ENCODE data around the gene LPP. TPM values are rescaled to one million over a fixed set of nuclear protein-coding genes. Genes with fewer than 3 reads are reported as not detected.

LPP gene
- total and polyA plus RNA-seq, 9 of the 15 experiments (the other 6 are each of a cell fraction or from before 2014, with no cell fraction given): 0.07 to 0.18 TPM; not detected in 7

GRCh38 chr3:188170461-188171459, 16.8 kb downstream of the LPP start:
- Histone ChIP-seq H3K27ac (ENCODE audit: extremely low read depth, low read depth, low read length) (no peak overlapping the region), H3K36me3 (ENCODE audit: control insufficient read depth, insufficient read depth, low read length) (no peaks in the 10 kb centered on the region), H3K9me1 (ENCODE audit: control insufficient read depth, insufficient read depth, low read length) (no peaks in the 10 kb centered on the region), H3K4me1 (replicated peaks in 1 of 2; ENCODE audit: control insufficient read depth in 2 of 2, insufficient read depth in 2 of 2, low read length in 2 of 2) (no peaks in the 10 kb centered on the region), H2AFZ (ENCODE audit: low read depth, low read length) (no peak overlapping the region), H3K4me2 (ENCODE audit: insufficient read depth, low read length) (no peak overlapping the region), H3K9ac (ENCODE audit: insufficient read depth in 1 of 2, low read depth in 2 of 2, low read length in 2 of 2) (no peak overlapping the region), H3K4me3 (no peak overlapping the region), H4K20me1 (replicated peaks; ENCODE audit: control insufficient read depth, insufficient read depth, low read length) (no peaks in the 10 kb centered on the region), H3K27me3 (ENCODE audit: control insufficient read depth in 2 of 2, insufficient read depth in 2 of 2, low read length in 2 of 2) (no peaks in the 10 kb centered on the region; a peak in 1 of 5 replicates), H3K9me3 (replicated peaks; ENCODE audit: control insufficient read depth, insufficient read depth, low read depth, low read length) (no peaks in the 10 kb centered on the region), H3K79me2 (ENCODE audit: control insufficient read depth, insufficient read depth, low read length) (no peaks in the 10 kb centered on the region)
- no peak for FAIRE-seq
- no TSS peak for BruUV-seq (replicated peaks)
- POLR2A ChIA-PET: no interaction called here
- 2% methylated on average over 8 of the region's 8 CpGs for WGBS (ENCODE audit: insufficient coverage, low coverage, missing lambda C conversion rate)
- TF ChIP-seq E4F1 (CRISPR knock-in tag; IDR thresholded peaks at IDR 0.05; ENCODE audit: borderline replicate concordance): no peak
- CTCF ChIA-PET (ENCODE audit: low intra/inter-chr PET ratio): no interaction called here
- ATAC-seq: no peak
- no peak for DNase-seq (ENCODE audit: extremely low read depth in 1 of 4, low spot score in 3 of 4)
- intact Hi-C loops (cut with micrococcal nuclease): no loop called here
- in situ Hi-C loops (cut with MboI): no loop called here

Data from K562 (cell line).